Body of pancreas (tissue), 4 donors: ENCODE results near the gene MBP. TPM values are rescaled to one million over a fixed set of nuclear protein-coding genes. Genes with fewer than 3 reads are reported as not detected.

Source experiments
- ATAC-seq: fragments of 150-250 bp; one replicate; pipeline ENCODE4 v1.9.1; 2016
- DNase-seq, 4 donors: peaks; one replicate each; pipeline ENCODE4 v3.0.0-alpha.2; 2019
- H3K27ac ChIP-seq, 4 donors: fragments of 200-600 bp; sonication (generic); 1 replicate in 3 of 4; 2 replicates in 1 of 4; pipeline versions ENCODE4 v1.5.1 to v1.6.1; 2016 to 2019; ENCODE audit warnings: mild to moderate bottlenecking in 1 of 4, mixed read lengths in 1 of 4, moderate library complexity in 1 of 4
- H3K27me3 ChIP-seq, 2 donors: fragments of 200-600 bp; sonication (generic); one replicate each; pipeline ENCODE4 v1.6.0; 2016; ENCODE audit warnings: mild to moderate bottlenecking in 1 of 2
- H3K36me3 ChIP-seq, 2 donors: fragments of 200-600 bp; sonication (generic); replicated peaks in 1 of 2; 2 replicates each; pipeline ENCODE4 v1.5.1; 2016; ENCODE audit warnings: low read depth in 2 of 2; ENCODE audit not compliant: insufficient read depth in 1 of 2
- H3K4me1 ChIP-seq: fragments of 200-600 bp; sonication (generic); one replicate; pipeline ENCODE4 v1.6.0; 2016
- H3K4me3 ChIP-seq, 2 donors: fragments of 200-600 bp; sonication (generic); 1 replicate in 1 of 2; 2 replicates in 1 of 2; pipeline ENCODE4 v1.5.1; 2016 to 2019
- H3K9me3 ChIP-seq, 3 donors: fragments of 200-600 bp; sonication (generic); 1 replicate in 2 of 3; 2 replicates in 1 of 3; pipeline ENCODE4 v1.5.1; 2016
- POLR2A ChIP-seq, 3 donors: fragments of 450-650 bp; IDR thresholded peaks; one replicate each; pipeline ENCODE4 v1.6.1; 2016; ENCODE audit warnings: antibody characterized with exemption in 3 of 3, mild to moderate bottlenecking in 2 of 3
- WGBS, 2 donors: methylation state at CpG; one replicate each; pipeline ENCODE4 v1.1.5; 2017; 5-methylcytosine and 5-hydroxymethylcytosine counted together
- intact Hi-C: fragments of 100-400 bp; cut with DNase I; formaldehyde crosslinking; loops from one replicate; pipeline ENCODE4 v1.15.1; 2023
- total RNA-seq, 2 donors: library from RNA; depleted of rRNA; stranded (reverse); fragments of >200 nt; gene quantifications; one replicate each; pipeline ENCODE4 v1.1.0, GENCODE V29; 2016
- TF ChIP-seq, protein P1 (sequence below), 7 experiments: fragments of 450-650 bp in 4 of 7; fragments of 200-600 bp in 3 of 7; sonication (generic) in 3 of 7; IDR thresholded peaks; one replicate each; pipeline ENCODE4 v1.5.1; 2016 to 2019; ENCODE audit warnings: antibody characterized with exemption in 7 of 7

Gene MBP
- total RNA-seq, 2 donors from 2014 or later, result 17.4 to 24.4 TPM

DNA sequence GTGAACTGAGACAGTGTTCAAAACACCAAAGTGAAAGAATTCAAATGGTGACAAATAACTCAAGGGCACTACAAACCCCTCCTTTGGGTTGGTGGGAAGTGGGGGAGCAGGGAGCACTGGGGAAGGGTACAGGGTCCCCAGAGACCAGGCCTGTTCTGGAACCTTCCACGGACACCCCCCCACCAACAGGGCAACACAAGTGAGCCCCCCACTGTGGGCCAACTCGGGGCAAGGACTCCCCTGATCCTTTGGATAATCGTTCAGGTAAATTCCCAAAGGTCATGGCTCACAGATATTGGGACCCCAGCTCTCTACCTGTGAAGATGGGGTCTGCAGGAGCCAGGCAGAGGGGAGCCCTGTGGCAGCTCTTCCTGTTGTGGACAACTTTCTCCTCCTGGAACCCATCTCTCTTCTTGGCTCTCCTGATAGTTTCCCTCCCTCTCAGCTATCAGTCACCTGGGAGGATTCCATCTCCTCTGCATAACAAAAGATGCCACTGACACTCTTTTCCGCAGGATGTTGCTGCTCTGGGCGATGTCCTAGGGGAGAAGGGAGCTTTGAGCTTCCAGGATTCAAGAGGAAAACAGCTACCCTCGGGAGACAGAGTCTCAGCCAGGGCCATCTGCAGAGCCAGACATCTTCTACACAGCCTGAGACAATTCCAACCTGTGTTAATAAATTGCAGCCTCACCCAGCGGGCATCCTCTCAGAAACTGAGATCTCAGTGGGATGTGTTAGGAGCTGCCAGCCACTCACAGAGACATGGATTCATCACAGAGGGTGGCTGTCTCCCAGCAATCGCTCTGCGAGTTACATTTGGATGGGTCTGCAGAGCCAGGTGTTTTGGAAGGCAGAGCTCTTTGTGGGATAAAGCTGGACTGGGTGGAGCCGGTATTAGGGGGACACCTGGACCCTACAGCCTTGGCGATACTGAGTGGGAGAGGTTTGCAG lies 35.4 kb downstream of the MBP start:
- 75 to 78% methylated on average over 11 of the region's 11 CpGs for WGBS, 2 donors
- ATAC-seq, result no peak
- Histone ChIP-seq H3K9me3 (no peaks in the 10 kb centered on the region), H3K27me3 (no peaks in the 10 kb centered on the region), H3K36me3 (peaks cover 0 to 2% of the 10 kb centered on the region in 2 donors), H3K4me3 (no peak overlapping the region), H3K27ac (peak overlapping the region in 2 of 4 donors; percentile 13 to 68), H3K4me1 (peaks cover 27% of the 10 kb centered on the region)
- TF ChIP-seq POLR2A (IDR thresholded peaks at IDR 0.05), result no peak
- TF ChIP-seq, protein P1, sequence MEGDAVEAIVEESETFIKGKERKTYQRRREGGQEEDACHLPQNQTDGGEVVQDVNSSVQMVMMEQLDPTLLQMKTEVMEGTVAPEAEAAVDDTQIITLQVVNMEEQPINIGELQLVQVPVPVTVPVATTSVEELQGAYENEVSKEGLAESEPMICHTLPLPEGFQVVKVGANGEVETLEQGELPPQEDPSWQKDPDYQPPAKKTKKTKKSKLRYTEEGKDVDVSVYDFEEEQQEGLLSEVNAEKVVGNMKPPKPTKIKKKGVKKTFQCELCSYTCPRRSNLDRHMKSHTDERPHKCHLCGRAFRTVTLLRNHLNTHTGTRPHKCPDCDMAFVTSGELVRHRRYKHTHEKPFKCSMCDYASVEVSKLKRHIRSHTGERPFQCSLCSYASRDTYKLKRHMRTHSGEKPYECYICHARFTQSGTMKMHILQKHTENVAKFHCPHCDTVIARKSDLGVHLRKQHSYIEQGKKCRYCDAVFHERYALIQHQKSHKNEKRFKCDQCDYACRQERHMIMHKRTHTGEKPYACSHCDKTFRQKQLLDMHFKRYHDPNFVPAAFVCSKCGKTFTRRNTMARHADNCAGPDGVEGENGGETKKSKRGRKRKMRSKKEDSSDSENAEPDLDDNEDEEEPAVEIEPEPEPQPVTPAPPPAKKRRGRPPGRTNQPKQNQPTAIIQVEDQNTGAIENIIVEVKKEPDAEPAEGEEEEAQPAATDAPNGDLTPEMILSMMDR (IDR thresholded peaks at IDR 0.05), result no peak
- DNase-seq, result no peak
- intact Hi-C loops, result no loop called here

- 74 to 83% methylated on average over 13 of the region's 13 CpGs for WGBS, 2 donors
- Histone ChIP-seq H3K4me1 (peaks cover 22% of the 10 kb centered on the region), H3K36me3 (peaks cover 0 to 2% of the 10 kb centered on the region in 2 donors), H3K4me3 (no peak overlapping the region), H3K27ac (peak overlapping the region in 1 of 4 donors; percentile 13), H3K9me3 (no peaks in the 10 kb centered on the region), H3K27me3 (no peaks in the 10 kb centered on the region)
- ATAC-seq (no peak), DNase-seq (no peak)
- TF ChIP-seq, protein P1 (IDR thresholded peaks at IDR 0.05), result no peak
- TF ChIP-seq POLR2A (IDR thresholded peaks at IDR 0.05), result no peak
- intact Hi-C loops, result no loop called here
Observed at GRCh38 chr18:77095391-77096371, 36.9 kb downstream of the MBP start.

GRCh38 chr18:77093586-77093985 lies 39.0 kb downstream of the MBP start:
- no peak overlapping the region for H3K27ac ChIP-seq
- no peak for ATAC-seq
- H3K4me3 ChIP-seq, result no peak overlapping the region
- H3K27me3 ChIP-seq, result no peaks in the 10 kb centered on the region
- DNase-seq, result no peak
- H3K4me1 ChIP-seq, result peaks cover 25% of the 10 kb centered on the region
- WGBS, 2 donors, result 76 to 85% methylated on average over 12 of the region's 12 CpGs
- no peaks in the 10 kb centered on the region for H3K9me3 ChIP-seq
- peaks cover 0 to 2% of the 10 kb centered on the region in 2 donors for H3K36me3 ChIP-seq
- intact Hi-C loops, result no loop called here
- TF ChIP-seq, protein P1 (IDR thresholded peaks at IDR 0.05), result no peak
- TF ChIP-seq POLR2A (IDR thresholded peaks at IDR 0.05), result no peak

DNA sequence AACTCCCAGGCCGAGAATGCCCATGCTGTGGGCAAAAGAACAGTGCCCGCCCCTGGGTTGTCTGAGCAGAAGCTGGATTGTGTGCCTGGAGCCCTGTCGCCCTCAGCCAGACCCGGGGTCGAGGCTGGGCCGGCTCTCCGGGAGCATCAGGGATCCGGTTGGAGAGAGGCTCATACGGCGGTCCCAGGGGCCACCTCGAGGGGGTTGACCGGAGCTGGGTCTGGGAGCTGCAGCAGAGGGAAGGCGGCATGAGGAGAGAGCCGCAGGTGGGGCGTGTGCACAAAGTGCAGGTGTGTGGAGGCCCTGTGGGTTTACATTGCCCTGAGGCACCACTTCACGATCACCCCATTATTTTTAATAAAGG lies 39.5 kb downstream of the MBP start:
- intact Hi-C loops, result no loop called here
- 90 to 98% methylated on average over 5 to 16 of the region's 16 CpGs for WGBS, 2 donors

More for the DNA sequence above, 39.5 kb downstream of the MBP start:
- Histone ChIP-seq H3K4me3 (no peak overlapping the region), H3K36me3 (peaks cover 0 to 2% of the 10 kb centered on the region in 2 donors), H3K27ac (no peak overlapping the region), H3K27me3 (no peaks in the 10 kb centered on the region), H3K9me3 (no peaks in the 10 kb centered on the region), H3K4me1 (peaks cover 20% of the 10 kb centered on the region)
- DNase-seq (no peak), ATAC-seq (no peak)
- TF ChIP-seq POLR2A (IDR thresholded peaks at IDR 0.05), result no peak
- TF ChIP-seq, protein P1 (IDR thresholded peaks at IDR 0.05), result no peak
